ENCODE measurements around the gene ERI3.

The ERI3 gene

GRCh38 chr1:44288883-44289282 is 66.2 kb downstream of the ERI3 start:
- no peak for DNase-seq (ENCODE audit: low read depth in 1 of 2, low spot score in 1 of 2)

GRCh38 chr1:44284184-44284583 is 70.9 kb downstream of the ERI3 start:
- DNase-seq (ENCODE audit: low read depth in 1 of 2, low spot score in 1 of 2): no peak

- DNase-seq (ENCODE audit: low read depth in 1 of 2, low spot score in 1 of 2): no peak
Measured at GRCh38 chr1:44283524-44284173, 71.4 kb downstream of the ERI3 start.

- DNase-seq (ENCODE audit: low read depth in 1 of 2, low spot score in 1 of 2): no peak
Measured at GRCh38 chr1:44282704-44283426, 72.2 kb downstream of the ERI3 start.

- no peak for DNase-seq (ENCODE audit: low read depth in 1 of 2, low spot score in 1 of 2)
Measured at GRCh38 chr1:44281962-44282703, 72.9 kb downstream of the ERI3 start.

GRCh38 chr1:44276901-44277300 is 78.2 kb downstream of the ERI3 start:
- no peak for DNase-seq (ENCODE audit: low read depth in 1 of 2, low spot score in 1 of 2)

GRCh38 chr1:44275991-44276405 is 79.1 kb downstream of the ERI3 start:
- DNase-seq (ENCODE audit: low read depth in 1 of 2, low spot score in 1 of 2): no peak

- no peak for DNase-seq (ENCODE audit: low read depth in 1 of 2, low spot score in 1 of 2)
Measured at GRCh38 chr1:44275296-44275962, 79.6 kb downstream of the ERI3 start.

GRCh38 chr1:44273560-44274350 is 81.3 kb downstream of the ERI3 start:
- DNase-seq (ENCODE audit: low read depth in 1 of 2, low spot score in 1 of 2): no peak

- DNase-seq (ENCODE audit: low read depth in 1 of 2, low spot score in 1 of 2): no peak
Measured at GRCh38 chr1:44272992-44273391, 82.1 kb downstream of the ERI3 start.

GRCh38 chr1:44271646-44272045 is 83.4 kb downstream of the ERI3 start:
- DNase-seq (ENCODE audit: low read depth in 1 of 2, low spot score in 1 of 2): no peak

GRCh38 chr1:44270686-44271628 is 84.1 kb downstream of the ERI3 start:
- no peak for DNase-seq (ENCODE audit: low read depth in 1 of 2, low spot score in 1 of 2)

GRCh38 chr1:44268054-44268453 is 87.0 kb downstream of the ERI3 start:
- no peak for DNase-seq (ENCODE audit: low read depth in 1 of 2, low spot score in 1 of 2)

GRCh38 chr1:44267438-44267837 is 87.6 kb downstream of the ERI3 start:
- no peak for DNase-seq (ENCODE audit: low read depth in 1 of 2, low spot score in 1 of 2)

GRCh38 chr1:44266400-44267344 is 88.4 kb downstream of the ERI3 start:
- DNase-seq (ENCODE audit: low read depth in 1 of 2, low spot score in 1 of 2): no peak

GRCh38 chr1:44265656-44266358 is 89.2 kb downstream of the ERI3 start:
- no peak for DNase-seq (ENCODE audit: low read depth in 1 of 2, low spot score in 1 of 2)

- no peak for DNase-seq (ENCODE audit: low read depth in 1 of 2, low spot score in 1 of 2)
Measured at GRCh38 chr1:44264451-44264771, 90.6 kb downstream of the ERI3 start.

Data from activated CD4-positive, alpha-beta T cell treated with anti-CD3 and anti-CD28 coated beads, Interleukin-2, amount 50 U/mL, for 24 hours (primary cell).